Trophoblast cell (in vitro differentiated cells and primary cell): ENCODE results near the gene AKAP17A.

Experiments
- DNase-seq, 2 donors: peaks; one replicate each; pipeline ENCODE4 v3.0.0-alpha.2; 2016
- H2AFZ ChIP-seq: 2 replicates; pipeline ENCODE4 v1.6.1; 2013; ENCODE audit warnings: low read length, moderate library complexity, mild to moderate bottlenecking; ENCODE audit not compliant: insufficient read depth, poor library complexity
- H2AK5ac ChIP-seq: 2 replicates; pipeline ENCODE4 v1.6.1; 2013; ENCODE audit warnings: mild to moderate bottlenecking, low read length
- H2BK120ac ChIP-seq: 2 replicates; pipeline ENCODE4 v1.6.1; 2013; ENCODE audit warnings: low read length, mild to moderate bottlenecking, moderate library complexity; ENCODE audit not compliant: insufficient read depth, poor library complexity
- H2BK12ac ChIP-seq: 2 replicates; pipeline ENCODE4 v1.6.1; 2013; ENCODE audit warnings: mild to moderate bottlenecking, low read length, moderate library complexity
- H2BK5ac ChIP-seq: 2 replicates; pipeline ENCODE4 v1.6.1; 2013; ENCODE audit warnings: low read length, low read depth, moderate library complexity, mild to moderate bottlenecking; ENCODE audit not compliant: poor library complexity
- H3K14ac ChIP-seq: 2 replicates; pipeline ENCODE4 v1.6.1; 2013; ENCODE audit warnings: mild to moderate bottlenecking, low read length
- H3K18ac ChIP-seq: 2 replicates; pipeline ENCODE4 v1.6.1; 2013; ENCODE audit warnings: mild to moderate bottlenecking, low read length
- H3K23ac ChIP-seq: 2 replicates; pipeline ENCODE4 v1.6.1; 2013; ENCODE audit warnings: low read length
- H3K27ac ChIP-seq: 2 replicates; pipeline ENCODE4 v1.5.1; 2013; ENCODE audit warnings: low read depth, mild to moderate bottlenecking, inconsistent platforms, low read length, moderate library complexity
- H3K27me3 ChIP-seq: 2 replicates; pipeline ENCODE4 v1.6.1; 2013; ENCODE audit warnings: inconsistent platforms, mild to moderate bottlenecking, low read length, moderate library complexity; ENCODE audit not compliant: insufficient read depth
- H3K36me3 ChIP-seq, 2 experiments: 1 replicate in 1 of 2; 2 replicates in 1 of 2; pipeline ENCODE4 v1.6.1; 2013; ENCODE audit warnings: low read length in 2 of 2, mild to moderate bottlenecking in 2 of 2, moderate library complexity in 1 of 2; ENCODE audit not compliant: insufficient read depth in 2 of 2, control insufficient read depth in 1 of 2
- H3K4ac ChIP-seq: 2 replicates; pipeline ENCODE4 v1.6.1; 2013; ENCODE audit warnings: low read depth, mild to moderate bottlenecking, low read length, moderate library complexity
- H3K4me1 ChIP-seq, 2 experiments: 1 replicate in 1 of 2; 2 replicates in 1 of 2; pipeline ENCODE4 v1.6.1; 2013; ENCODE audit warnings: low read length in 2 of 2, mild to moderate bottlenecking in 2 of 2, moderate library complexity in 1 of 2; ENCODE audit not compliant: insufficient read depth in 2 of 2, control insufficient read depth in 1 of 2
- H3K4me2 ChIP-seq: 2 replicates; pipeline ENCODE4 v1.6.1; 2013; ENCODE audit warnings: inconsistent platforms, mild to moderate bottlenecking, low read length, moderate library complexity
- H3K4me3 ChIP-seq: 2 replicates; pipeline ENCODE4 v1.5.1; 2013; ENCODE audit warnings: mild to moderate bottlenecking, low read depth, low read length, inconsistent platforms
- H3K79me1 ChIP-seq: one replicate; pipeline ENCODE4 v1.6.1; 2013; ENCODE audit warnings: low read length
- H3K79me2 ChIP-seq: 2 replicates; pipeline ENCODE4 v1.6.1; 2013; ENCODE audit warnings: low read length, mild to moderate bottlenecking; ENCODE audit not compliant: control insufficient read depth, insufficient read depth, poor library complexity
- H3K9ac ChIP-seq: 2 replicates; pipeline ENCODE4 v1.6.1; 2013; ENCODE audit warnings: mild to moderate bottlenecking, low read length
- H3K9me3 ChIP-seq: 2 replicates; pipeline ENCODE4 v1.6.1; 2013; ENCODE audit warnings: low read depth, mild to moderate bottlenecking, control low read depth, inconsistent platforms, low read length; ENCODE audit not compliant: insufficient read depth
- H4K12ac ChIP-seq: 2 replicates; pipeline ENCODE4 v1.6.1; 2013; ENCODE audit warnings: low read depth, mild to moderate bottlenecking, low read length, moderate library complexity
- H4K8ac ChIP-seq: 2 replicates; pipeline ENCODE4 v1.6.1; 2013; ENCODE audit warnings: low read depth, mild to moderate bottlenecking, low read length, moderate library complexity
- H4K91ac ChIP-seq: one replicate; pipeline ENCODE4 v1.6.1; 2013; ENCODE audit warnings: low read depth, mild to moderate bottlenecking, low read length, moderate library complexity
- WGBS: extraction: QIAGEN DNeasy Blood & Tissue Kit; methylation state at CpG from one replicate; pipeline ENCODE4 v1.1.7; 2013; ENCODE audit warnings: missing lambda C conversion rate; ENCODE audit not compliant: insufficient read length, insufficient coverage; ENCODE audit errors: extremely low coverage; 5-methylcytosine and 5-hydroxymethylcytosine counted together

Gene AKAP17A

DNA sequence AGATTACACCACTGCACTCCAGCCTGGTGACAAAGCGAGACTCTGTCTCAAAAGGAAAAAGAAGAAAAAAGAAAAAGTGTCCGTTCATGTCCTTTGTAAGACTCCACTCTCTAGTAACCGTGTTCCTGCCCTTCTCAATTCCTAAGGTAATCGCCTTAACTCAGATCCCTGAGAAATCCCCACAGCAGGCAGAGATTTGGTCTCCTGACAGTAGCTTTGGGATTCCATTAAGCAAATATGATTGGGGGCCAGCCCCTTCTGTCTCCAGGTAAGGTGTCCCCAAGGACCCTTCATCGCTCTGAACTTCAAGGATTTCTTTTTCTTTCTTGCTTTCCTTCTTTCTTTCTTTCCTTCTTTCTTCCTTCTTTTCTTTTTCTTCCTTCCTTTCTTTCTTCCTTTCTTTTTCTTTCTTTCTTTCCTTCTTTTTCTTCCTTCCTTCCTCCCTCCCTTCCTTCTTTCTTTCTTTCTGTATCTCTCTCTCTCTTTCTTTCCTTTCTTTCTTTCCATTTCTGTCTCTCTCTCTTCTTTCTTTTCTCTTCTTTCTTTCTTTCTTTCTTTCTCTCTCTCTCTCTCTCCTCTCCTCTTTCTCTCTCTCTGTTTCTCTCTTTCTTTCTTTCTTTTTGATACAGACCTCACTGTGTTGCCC, 21.4 kb downstream of the AKAP17A start:
- no peak overlapping the region for H2BK12ac ChIP-seq
- peaks cover 10% of the 10 kb centered on the region for H3K79me1 ChIP-seq
- no peak overlapping the region for H3K9ac ChIP-seq
- H3K4me3 ChIP-seq: no peak overlapping the region
- no peak overlapping the region for H3K4ac ChIP-seq
- H3K18ac ChIP-seq: no peak overlapping the region
- H3K36me3 ChIP-seq: no peaks in the 10 kb centered on the region
- H3K23ac ChIP-seq: no peak overlapping the region
- H3K14ac ChIP-seq: no peak overlapping the region
- H3K4me2 ChIP-seq: no peak overlapping the region
- no CpG with 5 or more reads among the region's 5 CpGs for WGBS
- H3K27ac ChIP-seq: no peak overlapping the region
- H3K79me2 ChIP-seq: peaks cover 5% of the 10 kb centered on the region
- H2AK5ac ChIP-seq: no peak overlapping the region
- no peak overlapping the region for H4K8ac ChIP-seq
- no peak overlapping the region for H2AFZ ChIP-seq
- no peak overlapping the region for H4K91ac ChIP-seq
- no peak overlapping the region for H4K12ac ChIP-seq
- no peaks in the 10 kb centered on the region for H3K9me3 ChIP-seq
- DNase-seq: no peak
- H2BK5ac ChIP-seq: no peak overlapping the region
- no peaks in the 10 kb centered on the region for H3K27me3 ChIP-seq
- no peak overlapping the region for H2BK120ac ChIP-seq
- peaks cover 17 to 18% of the 10 kb centered on the region in 2 experiments for H3K4me1 ChIP-seq

- Histone ChIP-seq H3K4me2 (no peak within 1 kb of the TSS), H3K79me1 (peaks cover 2% of the 10 kb centered on the region), H3K79me2 (no peaks in the 10 kb centered on the region), H4K8ac (no peak within 1 kb of the TSS), H2BK120ac (no peak within 1 kb of the TSS), H3K27ac (no peak within 1 kb of the TSS), H3K4ac (no peak within 1 kb of the TSS), H3K27me3 (no peaks in the 10 kb centered on the region), H3K23ac (no peak within 1 kb of the TSS), H2AK5ac (no peak within 1 kb of the TSS), H3K18ac (no peak within 1 kb of the TSS), H3K36me3 (no peaks in the 10 kb centered on the region), H3K4me1 (peaks cover 4 to 6% of the 10 kb centered on the region in 2 experiments), H2BK12ac (no peak within 1 kb of the TSS), H4K12ac (no peak within 1 kb of the TSS), H3K14ac (no peak within 1 kb of the TSS), H3K9ac (no peak within 1 kb of the TSS), H3K4me3 (no peak within 1 kb of the TSS), H3K9me3 (no peaks in the 10 kb centered on the region), H4K91ac (no peak within 1 kb of the TSS), H2BK5ac (no peak within 1 kb of the TSS), H2AFZ (no peak within 1 kb of the TSS)
- no CpG with 5 or more reads among the region's 17 CpGs for WGBS
- DNase-seq: no peak
These were observed 23.5 kb downstream of the AKAP17A start, which contains the start of gene ASMT for GRCh38 chrX:1614927-1615326. Gene ASMT (plus strand): TSS chrX:1615059. CDS start chrX:1615200, 141 bp downstream.

GRCh38 chrX:1618689-1619088, 27.3 kb downstream of the AKAP17A start:
- Histone ChIP-seq H2AK5ac (no peak overlapping the region), H3K4me2 (no peak overlapping the region), H3K36me3 (no peaks in the 10 kb centered on the region), H4K12ac (no peak overlapping the region), H3K27ac (no peak overlapping the region), H2BK120ac (no peak overlapping the region), H3K4me1 (no peaks in the 10 kb centered on the region), H2BK5ac (no peak overlapping the region), H4K91ac (no peak overlapping the region), H3K79me2 (no peaks in the 10 kb centered on the region), H3K18ac (no peak overlapping the region), H3K4ac (no peak overlapping the region), H3K4me3 (no peak overlapping the region), H3K9me3 (no peaks in the 10 kb centered on the region), H3K23ac (no peak overlapping the region), H2BK12ac (no peak overlapping the region), H4K8ac (no peak overlapping the region), H3K79me1 (no peaks in the 10 kb centered on the region), H3K14ac (no peak overlapping the region), H3K9ac (no peak overlapping the region), H2AFZ (no peak overlapping the region), H3K27me3 (no peaks in the 10 kb centered on the region)
- no CpG with 5 or more reads among the region's 4 CpGs for WGBS
- no peak for DNase-seq

DNA sequence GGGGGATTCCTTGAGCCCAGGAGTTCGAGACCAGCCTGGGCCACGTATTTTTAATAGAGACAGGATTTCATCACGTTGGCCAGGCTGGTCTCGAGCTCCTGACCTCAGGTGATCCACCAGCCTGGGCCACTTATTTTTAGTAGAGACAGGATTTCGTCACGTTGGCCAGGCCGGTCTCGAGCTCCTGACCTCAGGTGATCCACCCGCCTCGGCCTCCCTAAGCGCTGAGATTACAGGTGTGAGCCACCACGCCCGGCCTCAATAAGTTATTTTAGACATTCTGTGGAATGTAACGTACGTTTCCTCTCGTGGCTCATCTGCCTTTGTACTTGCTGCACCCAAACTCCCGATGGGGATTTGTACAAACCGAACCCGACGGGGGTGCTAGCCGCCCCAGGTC, 32.3 kb downstream of the AKAP17A start:
- no CpG with 5 or more reads among the region's 21 CpGs for WGBS
- H3K18ac ChIP-seq: no peak overlapping the region
- no peaks in the 10 kb centered on the region for H3K79me1 ChIP-seq

More for the DNA sequence above, 32.3 kb downstream of the AKAP17A start:
- DNase-seq: peak; percentile 75 to 86
- Histone ChIP-seq H2BK120ac (no peak overlapping the region), H3K4me3 (no peak overlapping the region), H2AFZ (no peak overlapping the region), H3K23ac (no peak overlapping the region), H3K9me3 (no peaks in the 10 kb centered on the region), H3K14ac (no peak overlapping the region), H2BK5ac (no peak overlapping the region), H3K79me2 (no peaks in the 10 kb centered on the region), H3K9ac (no peak overlapping the region), H4K91ac (no peak overlapping the region), H3K27ac (no peak overlapping the region), H2AK5ac (no peak overlapping the region), H3K4me2 (no peak overlapping the region), H3K4me1 (no peaks in the 10 kb centered on the region), H3K4ac (no peak overlapping the region), H3K36me3 (no peaks in the 10 kb centered on the region), H3K27me3 (no peaks in the 10 kb centered on the region), H4K12ac (no peak overlapping the region), H4K8ac (no peak overlapping the region), H2BK12ac (no peak overlapping the region)
